Activated T-helper 1 cell treated with anti-CD3 and anti-CD28 coated beads, Interleukin-12 subunit alpha, Interleukin-12 subunit beta, Interleukin-2, Interleukin-4 antibody, amounts not matched to agents 30 ng/mL and 10 ng/mL and 1 ng/mL, durations not matched to agents 14 hours and 24 hours and 36 hours (primary cell): Measurements from ENCODE around the gene E2F3. TPM values are rescaled to one million over a fixed set of nuclear protein-coding genes. Genes with fewer than 3 reads are reported as not detected.

Experiments used
- DNase-seq: peaks from one replicate; pipeline ENCODE4 v3.0.0; 2021; ENCODE audit warnings: low spot score
- H3K27ac Mint-ChIP-seq: one replicate; pipeline ENCODE4 v1.8.0; 2021; ENCODE audit warnings: mild to moderate bottlenecking, mixed read lengths
- H3K27me3 Mint-ChIP-seq: one replicate; pipeline ENCODE4 v1.8.0; 2022; ENCODE audit warnings: mild to moderate bottlenecking, moderate library complexity, mixed read lengths; ENCODE audit not compliant: insufficient read depth
- H3K36me3 Mint-ChIP-seq: one replicate; pipeline ENCODE4 v1.8.0; 2021; ENCODE audit warnings: low read depth, mixed read lengths
- H3K4me1 Mint-ChIP-seq: one replicate; pipeline ENCODE4 v1.8.0; 2021; ENCODE audit warnings: low read depth, mixed read lengths
- H3K4me3 Mint-ChIP-seq: one replicate; pipeline ENCODE4 v1.8.0; 2021; ENCODE audit warnings: mild to moderate bottlenecking, moderate library complexity, mixed read lengths
- H3K9me3 Mint-ChIP-seq: one replicate; pipeline ENCODE4 v1.8.0; 2021; ENCODE audit warnings: mixed read lengths
- intact Hi-C: fragments of 100-400 bp; cut with micrococcal nuclease; formaldehyde crosslinking; loops from one replicate; pipeline ENCODE4 v1.15.1; 2024
- total RNA-seq: library from RNA; stranded (reverse); gene quantifications from 2 replicates; pipeline ENCODE4 v1.2.3, GENCODE V29; 2022

E2F3 gene
- total RNA-seq, 1 donor from 2014 or later, result 30.5 TPM

DNA sequence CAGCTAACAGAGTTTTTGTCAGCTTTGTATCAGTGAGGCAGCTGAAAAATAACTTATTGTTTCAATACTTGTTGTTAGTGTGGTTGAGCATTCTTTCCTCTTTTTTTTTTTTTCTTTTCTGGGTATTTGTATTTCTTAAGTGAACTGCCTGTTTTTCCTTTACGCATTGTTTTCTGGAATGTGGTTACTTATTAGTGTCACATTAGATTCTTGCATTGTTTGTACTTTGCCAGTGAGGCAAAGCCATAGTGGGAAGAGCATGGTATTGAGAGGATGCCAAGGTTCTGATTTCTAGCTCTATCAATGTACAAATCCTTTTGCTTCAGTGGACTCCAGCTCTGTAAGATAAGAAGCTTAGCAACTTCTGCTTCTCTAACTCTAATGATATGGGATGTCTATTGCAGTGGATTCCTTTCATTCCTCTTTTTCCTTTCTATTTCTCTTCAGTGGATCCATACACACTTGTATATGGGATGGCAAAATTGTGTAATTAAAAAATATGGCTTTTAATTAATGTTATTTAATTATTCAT, 136.5 kb downstream of the E2F3 start:
- peaks cover 4% of the 10 kb centered on the region for H3K9me3 Mint-ChIP-seq
- peaks cover 66% of the 10 kb centered on the region for H3K4me1 Mint-ChIP-seq
- H3K36me3 Mint-ChIP-seq, result peaks cover 28% of the 10 kb centered on the region
- H3K27me3 Mint-ChIP-seq, result peaks cover 3% of the 10 kb centered on the region
- intact Hi-C loops, result loop anchor here (10.0 kb wide), 1 partner anchor 1337 kb away; no protein-coding TSS in a partner anchor
- no peak overlapping the region for H3K4me3 Mint-ChIP-seq
- no peak overlapping the region for H3K27ac Mint-ChIP-seq
- DNase-seq, result no peak

DNA sequence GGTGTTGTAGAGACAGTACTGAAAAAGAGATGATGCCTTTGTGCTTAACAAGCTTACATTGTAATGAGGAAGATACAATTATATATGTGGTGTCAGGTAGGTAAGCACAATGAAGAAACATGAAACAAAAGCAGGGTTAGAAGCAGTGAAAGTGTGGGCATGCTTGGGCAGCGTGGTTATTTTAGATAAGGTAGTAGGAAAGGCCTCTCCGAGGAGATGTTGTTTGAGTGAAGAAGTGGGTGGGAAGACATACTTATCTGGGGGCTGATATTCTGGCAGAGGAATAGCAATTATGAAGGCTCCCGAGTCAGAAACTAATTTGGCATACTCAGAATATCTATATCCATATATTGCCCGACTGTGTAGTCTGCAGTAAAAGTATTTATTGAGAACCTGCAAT, 137.2 kb downstream of the E2F3 start:
- peaks cover 63% of the 10 kb centered on the region for H3K4me1 Mint-ChIP-seq
- H3K36me3 Mint-ChIP-seq, result peaks cover 28% of the 10 kb centered on the region
- intact Hi-C loops, result loop anchor here (10.0 kb wide), 1 partner anchor 1336 kb away; no protein-coding TSS in a partner anchor
- DNase-seq, result no peak
- peaks cover 3% of the 10 kb centered on the region for H3K27me3 Mint-ChIP-seq
- H3K27ac Mint-ChIP-seq, result no peak overlapping the region
- H3K9me3 Mint-ChIP-seq, result peaks cover 4% of the 10 kb centered on the region
- H3K4me3 Mint-ChIP-seq, result no peak overlapping the region

DNA sequence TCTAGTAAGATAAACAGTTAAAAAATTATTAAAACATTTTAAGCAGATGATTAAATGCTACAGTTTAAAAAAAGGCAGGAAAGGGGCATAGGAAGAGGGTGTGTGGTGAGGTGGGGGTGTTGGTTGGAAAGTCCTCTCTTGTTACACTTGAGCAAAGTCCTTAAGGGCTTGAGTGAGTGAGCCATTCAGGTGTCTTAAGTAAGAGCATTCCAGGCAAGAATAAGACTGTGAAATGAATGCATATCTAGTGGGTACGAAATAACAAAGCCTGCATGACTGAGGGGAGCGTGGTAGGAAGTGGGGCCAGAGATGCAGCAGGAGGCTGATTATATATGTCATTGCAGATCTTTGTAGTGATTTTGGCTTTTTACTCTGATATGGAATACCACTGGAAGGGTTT, 137.7 kb downstream of the E2F3 start:
- H3K4me3 Mint-ChIP-seq, result no peak overlapping the region
- peaks cover 28% of the 10 kb centered on the region for H3K36me3 Mint-ChIP-seq
- peaks cover 4% of the 10 kb centered on the region for H3K9me3 Mint-ChIP-seq
- peaks cover under 1% of the 10 kb centered on the region for H3K27me3 Mint-ChIP-seq
- H3K27ac Mint-ChIP-seq, result peak overlapping the region; percentile 40
- H3K4me1 Mint-ChIP-seq, result peaks cover 64% of the 10 kb centered on the region
- intact Hi-C loops, result loop anchor here (10.0 kb wide), 1 partner anchor 1335 kb away; no protein-coding TSS in a partner anchor
- no peak for DNase-seq

DNA sequence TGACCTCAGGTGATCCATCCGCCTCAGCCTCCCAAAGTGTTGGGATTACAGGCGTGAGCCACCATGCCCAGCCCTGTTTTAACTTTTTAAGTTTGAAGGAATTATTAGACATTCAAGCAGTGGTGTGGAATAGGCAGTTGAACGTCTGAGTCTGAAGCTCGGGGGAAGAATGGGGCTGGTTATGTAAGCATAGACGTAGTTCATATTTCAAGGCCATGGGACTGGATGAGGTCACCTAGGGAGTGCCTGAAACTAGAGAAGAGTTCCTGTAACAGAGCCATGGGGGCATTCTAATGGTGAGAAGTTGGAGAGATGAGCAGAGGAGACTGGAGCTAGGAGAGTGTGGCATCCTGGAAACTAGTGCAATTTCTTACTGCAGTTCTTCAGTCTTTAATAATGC, 139.0 kb downstream of the E2F3 start:
- no peak overlapping the region for H3K4me3 Mint-ChIP-seq
- intact Hi-C loops, result loop anchor here (5.0 kb wide), 3 partner anchors 167 to 1562 kb away; no protein-coding TSS in a partner anchor
- peaks cover 33% of the 10 kb centered on the region for H3K36me3 Mint-ChIP-seq
- H3K9me3 Mint-ChIP-seq, result peaks cover 4% of the 10 kb centered on the region
- H3K27me3 Mint-ChIP-seq, result no peaks in the 10 kb centered on the region
- H3K27ac Mint-ChIP-seq, result no peak overlapping the region
- H3K4me1 Mint-ChIP-seq, result peaks cover 60% of the 10 kb centered on the region
- no peak for DNase-seq

DNA sequence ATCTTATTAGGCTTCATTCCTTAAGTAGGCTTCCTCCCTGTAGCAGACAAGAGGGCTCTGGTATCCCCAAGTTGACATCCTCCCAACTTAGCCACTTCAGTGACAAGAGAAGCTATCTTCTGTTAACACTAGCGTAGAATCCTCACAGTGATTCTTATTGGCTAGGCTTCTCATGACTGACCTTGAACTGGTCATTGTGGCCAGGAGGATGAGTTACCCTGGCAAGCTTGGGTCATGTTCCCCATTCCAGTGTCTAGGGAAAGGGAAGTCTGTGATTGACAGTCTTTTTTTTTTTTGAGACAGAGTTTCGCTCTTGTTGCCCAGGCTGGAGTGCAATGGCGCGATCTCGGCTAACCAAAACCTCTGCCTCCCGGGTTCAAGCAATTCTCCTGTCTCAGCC, 139.7 kb downstream of the E2F3 start:
- H3K27ac Mint-ChIP-seq, result no peak overlapping the region
- H3K27me3 Mint-ChIP-seq, result no peaks in the 10 kb centered on the region
- peaks cover 4% of the 10 kb centered on the region for H3K9me3 Mint-ChIP-seq
- no peak for DNase-seq
- intact Hi-C loops, result loop anchor here (5.0 kb wide), 3 partner anchors 166 to 1561 kb away; no protein-coding TSS in a partner anchor
- H3K36me3 Mint-ChIP-seq, result peaks cover 36% of the 10 kb centered on the region
- no peak overlapping the region for H3K4me3 Mint-ChIP-seq
- H3K4me1 Mint-ChIP-seq, result peaks cover 59% of the 10 kb centered on the region

DNA sequence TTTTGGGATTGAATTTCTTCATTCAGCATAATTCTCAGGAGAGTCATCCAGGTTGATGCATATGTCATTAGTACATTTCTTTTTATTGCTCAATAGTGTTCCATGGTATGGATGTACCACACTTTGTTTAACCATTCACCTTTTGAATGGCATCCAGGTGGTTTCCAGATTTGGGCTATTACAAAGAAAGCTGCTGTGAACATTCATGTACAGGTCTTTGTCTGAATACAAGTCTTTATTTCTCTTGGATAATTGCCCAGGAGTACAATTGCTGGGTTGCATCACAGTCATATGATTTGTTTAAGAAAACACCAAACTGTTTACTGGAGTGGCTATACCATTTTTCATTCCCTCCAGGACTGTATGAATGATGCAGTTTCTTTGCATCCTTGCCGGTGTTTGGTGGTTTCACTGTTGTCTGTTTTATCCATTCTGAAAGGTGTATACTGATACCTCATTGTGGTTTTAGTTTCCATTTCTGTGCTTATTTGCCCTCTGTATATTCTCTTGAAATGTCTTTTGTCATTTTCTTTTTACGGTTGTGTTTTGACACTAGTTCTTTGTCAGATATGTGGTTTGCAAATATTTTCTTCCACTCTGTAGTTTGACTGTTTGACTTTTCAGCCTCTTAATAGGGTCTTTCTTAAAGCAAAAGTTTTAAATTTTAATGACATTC, 141.4 kb downstream of the E2F3 start:
- intact Hi-C loops, result loop anchor here (1.0 to 5.0 kb wide), 12 partner anchors 9 to 1559 kb away; partner anchors contain the start of genes CDKAL1 and E2F3
- Mint-ChIP-seq H3K27me3 (no peaks in the 10 kb centered on the region), H3K36me3 (peaks cover 36% of the 10 kb centered on the region), H3K4me1 (peaks cover 50% of the 10 kb centered on the region), H3K4me3 (peak overlapping the region; percentile 66), H3K9me3 (peaks cover 4% of the 10 kb centered on the region), H3K27ac (peak overlapping the region; percentile 91)
- peak; percentile 35 for DNase-seq

Other genes starting within 250 kb of the E2F3 start
- gene MBOAT1, start 189.4 kb upstream of the E2F3 start, total RNA-seq, result 12.2 and 13.5 TPM in 2 replicates
- 32.2 and 32.6 TPM in 2 replicates for gene CDKAL1, start 132.6 kb downstream of the E2F3 start, total RNA-seq